ENCODE measurements around the gene KRTAP5-2.

KRTAP5-2 gene

DNA sequence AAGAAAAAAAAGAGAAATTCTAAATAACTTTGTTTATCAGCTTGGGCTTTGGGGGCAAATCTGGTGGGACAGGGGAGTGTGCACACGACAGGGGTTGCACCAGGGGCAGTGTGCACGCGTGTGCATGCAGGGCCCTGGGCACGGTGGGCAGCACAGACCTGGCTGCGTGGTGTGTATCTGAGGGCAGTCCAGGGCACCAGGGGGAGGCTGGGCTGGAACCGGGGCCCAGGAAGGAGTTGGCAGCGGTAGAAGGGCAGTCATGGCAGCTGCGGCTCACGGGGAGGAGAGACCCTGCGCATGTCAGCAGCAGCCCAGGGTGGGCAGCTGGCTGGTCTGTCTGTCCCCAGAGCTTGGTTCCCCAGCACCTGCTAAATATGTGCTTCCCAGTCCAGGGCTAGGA, 35.8 kb upstream of the KRTAP5-2 start:
- Mint-ChIP-seq H3K4me1 (ENCODE audit: low read depth) (no peaks in the 10 kb centered on the region), H3K27me3 (ENCODE audit: low read depth) (peaks cover 11% of the 10 kb centered on the region)

GRCh38 chr11:1632053-1632714, 34.1 kb upstream of the KRTAP5-2 start:
- no peak overlapping the region for H3K27ac Mint-ChIP-seq
- no peak overlapping the region for H3K4me3 Mint-ChIP-seq
- H3K36me3 Mint-ChIP-seq (ENCODE audit: low read depth): no peaks in the 10 kb centered on the region
- no peaks in the 10 kb centered on the region for H3K9me3 Mint-ChIP-seq
- DNase-seq (ENCODE audit: low spot score): no peak
- peaks cover 14% of the 10 kb centered on the region for H3K27me3 Mint-ChIP-seq (ENCODE audit: low read depth)
- no peaks in the 10 kb centered on the region for H3K4me1 Mint-ChIP-seq (ENCODE audit: low read depth)

More for the DNA sequence above, 35.8 kb upstream of the KRTAP5-2 start:
- H3K36me3 Mint-ChIP-seq (ENCODE audit: low read depth): no peaks in the 10 kb centered on the region
- H3K4me3 Mint-ChIP-seq: no peak overlapping the region
- H3K9me3 Mint-ChIP-seq: no peaks in the 10 kb centered on the region
- no peak for DNase-seq (ENCODE audit: low spot score)
- H3K27ac Mint-ChIP-seq: no peak overlapping the region

DNA sequence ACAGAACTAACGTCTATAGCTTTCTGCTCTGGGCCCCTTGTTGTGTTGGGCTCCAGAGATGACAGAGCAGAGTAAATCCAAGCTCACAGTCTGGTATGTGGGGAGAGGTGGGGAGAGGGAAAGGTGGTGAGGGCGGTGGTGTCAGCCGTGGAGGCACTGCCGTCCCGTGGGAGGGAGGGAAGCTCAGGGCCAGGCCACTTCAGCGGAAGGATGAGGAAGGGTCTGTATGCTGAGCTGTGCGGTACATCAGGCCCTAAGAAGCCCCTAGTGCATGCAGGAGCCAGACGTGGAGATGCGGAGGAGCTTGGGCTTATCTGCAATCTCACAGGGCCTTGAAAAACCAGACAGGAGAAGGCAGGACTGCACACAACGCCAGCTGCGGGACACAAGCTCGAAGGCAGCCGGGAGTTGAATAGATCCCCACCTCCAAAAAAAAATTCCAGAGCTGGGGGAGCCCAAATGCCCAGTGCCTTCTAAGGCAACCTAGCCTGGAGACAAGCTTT, 33.0 kb upstream of the KRTAP5-2 start:
- DNase-seq (ENCODE audit: low spot score): no peak
- Mint-ChIP-seq H3K4me3 (no peak overlapping the region), H3K4me1 (ENCODE audit: low read depth) (no peaks in the 10 kb centered on the region), H3K27ac (no peak overlapping the region), H3K27me3 (ENCODE audit: low read depth) (peaks cover 14% of the 10 kb centered on the region), H3K36me3 (ENCODE audit: low read depth) (no peaks in the 10 kb centered on the region), H3K9me3 (no peaks in the 10 kb centered on the region)

DNA sequence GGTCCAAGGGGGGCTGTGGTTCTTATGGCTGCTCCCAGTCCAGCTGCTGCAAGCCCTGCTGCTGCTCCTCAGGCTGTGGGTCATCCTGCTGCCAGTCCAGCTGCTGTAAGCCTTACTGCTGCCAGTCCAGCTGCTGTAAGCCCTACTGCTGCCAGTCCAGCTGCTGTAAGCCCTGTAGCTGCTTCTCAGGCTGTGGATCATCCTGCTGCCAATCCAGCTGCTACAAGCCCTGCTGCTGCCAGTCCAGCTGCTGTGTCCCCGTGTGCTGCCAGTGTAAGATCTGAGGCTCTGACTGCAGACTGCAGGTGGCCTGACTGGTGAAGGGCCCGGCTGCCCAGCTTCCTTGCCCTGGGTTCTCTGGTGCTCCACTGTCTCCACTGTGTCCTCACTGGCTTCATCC, 32.2 kb upstream of the KRTAP5-2 start:
- no peak for DNase-seq (ENCODE audit: low spot score)
- H3K4me3 Mint-ChIP-seq: no peak overlapping the region
- H3K27ac Mint-ChIP-seq: no peak overlapping the region
- H3K9me3 Mint-ChIP-seq: no peaks in the 10 kb centered on the region
- peaks cover 14% of the 10 kb centered on the region for H3K27me3 Mint-ChIP-seq (ENCODE audit: low read depth)
- H3K36me3 Mint-ChIP-seq (ENCODE audit: low read depth): no peaks in the 10 kb centered on the region
- no peaks in the 10 kb centered on the region for H3K4me1 Mint-ChIP-seq (ENCODE audit: low read depth)

GRCh38 chr11:1629326-1630185, 31.5 kb upstream of the KRTAP5-2 start, which contains the start of gene KRTAP5-5:
Gene KRTAP5-5 (plus strand): TSS chr11:1629775. CDS start chr11:1629841, 66 bp downstream.
- H3K9me3 Mint-ChIP-seq: no peaks in the 10 kb centered on the region
- DNase-seq (ENCODE audit: low spot score): no peak
- H3K27me3 Mint-ChIP-seq (ENCODE audit: low read depth): peaks cover 12% of the 10 kb centered on the region
- no peak within 1 kb of the TSS for H3K27ac Mint-ChIP-seq
- H3K4me3 Mint-ChIP-seq: no peak within 1 kb of the TSS
- H3K36me3 Mint-ChIP-seq (ENCODE audit: low read depth): no peaks in the 10 kb centered on the region
- H3K4me1 Mint-ChIP-seq (ENCODE audit: low read depth): no peaks in the 10 kb centered on the region

DNA sequence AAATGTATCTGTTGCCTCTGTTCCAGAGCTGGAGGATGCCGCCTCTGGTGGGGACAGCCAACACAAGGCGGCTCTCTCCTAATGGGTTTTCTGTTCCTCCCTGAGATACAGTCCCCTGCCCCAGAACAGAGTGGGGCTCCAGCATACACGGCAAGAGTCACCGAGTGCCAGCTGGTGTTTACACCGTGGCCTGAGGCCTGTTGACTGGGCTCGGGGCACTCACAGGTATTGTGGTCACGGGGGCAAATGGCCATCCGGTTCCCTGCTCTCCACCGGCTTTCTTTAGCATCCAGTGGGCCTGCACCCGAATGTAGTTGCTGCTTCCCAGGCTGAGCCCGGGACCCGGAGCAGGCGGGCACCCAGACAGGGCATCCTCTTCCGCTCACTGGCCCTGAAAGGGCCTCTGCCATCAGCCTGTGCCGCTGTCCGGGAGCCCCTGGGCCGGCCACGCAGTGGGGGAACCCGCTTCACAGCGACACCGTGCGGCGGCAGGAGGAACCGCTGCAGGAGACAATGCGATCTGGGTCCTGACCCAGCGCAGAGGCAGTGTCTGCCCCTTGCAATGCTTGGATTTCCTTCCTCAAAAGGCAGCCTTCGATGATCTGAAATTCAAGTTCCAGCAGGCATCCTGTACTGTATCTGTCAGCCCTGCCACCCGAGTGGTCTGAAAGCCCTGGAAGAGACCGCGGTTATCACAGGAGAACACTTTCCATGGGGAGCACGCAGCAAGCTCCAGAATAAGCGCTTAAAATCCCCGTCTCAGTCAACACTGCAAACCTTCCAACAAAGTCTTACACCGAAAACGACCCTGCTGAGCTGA, 30.6 kb upstream of the KRTAP5-2 start:
- Mint-ChIP-seq H3K36me3 (ENCODE audit: low read depth) (no peaks in the 10 kb centered on the region), H3K27ac (no peak overlapping the region), H3K27me3 (ENCODE audit: low read depth) (peaks cover 12% of the 10 kb centered on the region), H3K4me1 (ENCODE audit: low read depth) (no peaks in the 10 kb centered on the region), H3K9me3 (no peaks in the 10 kb centered on the region), H3K4me3 (no peak overlapping the region)
- DNase-seq (ENCODE audit: low spot score): peak; percentile 43

DNA sequence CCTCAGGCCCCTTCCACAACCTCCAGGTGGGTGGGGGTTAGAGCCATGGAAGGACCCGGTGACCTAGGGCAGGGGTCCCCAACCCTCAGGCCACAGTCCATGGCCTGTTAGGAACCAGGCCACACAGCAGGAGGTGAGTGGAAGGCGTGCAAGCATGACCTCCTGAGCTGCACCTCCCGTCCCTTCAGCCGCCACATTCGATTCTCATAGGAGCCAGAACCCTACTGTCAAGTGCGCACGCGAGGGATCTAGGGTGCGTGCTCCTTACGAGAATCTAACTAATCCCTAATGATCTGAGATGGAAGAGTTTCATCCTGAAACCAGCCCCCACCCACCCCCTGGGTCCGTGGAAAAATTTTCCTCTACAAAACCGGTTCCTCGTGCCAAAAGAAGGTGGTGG, 27.4 kb upstream of the KRTAP5-2 start:
- H3K36me3 Mint-ChIP-seq (ENCODE audit: low read depth): no peaks in the 10 kb centered on the region
- no peak overlapping the region for H3K27ac Mint-ChIP-seq
- H3K9me3 Mint-ChIP-seq: no peaks in the 10 kb centered on the region
- DNase-seq (ENCODE audit: low spot score): no peak
- no peak overlapping the region for H3K4me3 Mint-ChIP-seq
- peaks cover 8% of the 10 kb centered on the region for H3K27me3 Mint-ChIP-seq (ENCODE audit: low read depth)
- no peaks in the 10 kb centered on the region for H3K4me1 Mint-ChIP-seq (ENCODE audit: low read depth)

DNA sequence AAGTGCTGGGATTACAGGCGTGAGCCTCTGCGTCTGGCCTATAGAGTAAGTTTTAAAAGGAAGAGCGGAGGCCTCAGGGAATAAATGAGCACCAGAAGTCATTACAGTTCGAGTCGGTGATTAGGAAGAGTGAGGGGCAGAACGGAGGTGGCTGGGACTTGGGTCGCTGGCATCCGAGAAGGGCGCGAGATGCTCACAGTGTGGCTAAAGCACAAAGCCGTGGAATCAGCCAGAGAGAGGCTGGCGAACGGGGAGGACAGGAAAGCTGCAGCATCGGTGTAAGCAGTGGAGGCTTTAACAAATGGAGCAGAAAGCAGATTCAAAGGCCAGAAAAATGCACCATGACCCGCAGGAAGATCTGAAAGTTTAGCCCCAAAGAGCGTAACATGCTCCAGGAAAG, 26.5 kb upstream of the KRTAP5-2 start:
- no peaks in the 10 kb centered on the region for H3K9me3 Mint-ChIP-seq
- no peak overlapping the region for H3K27ac Mint-ChIP-seq
- peaks cover under 1% of the 10 kb centered on the region for H3K4me1 Mint-ChIP-seq (ENCODE audit: low read depth)
- peaks cover 7% of the 10 kb centered on the region for H3K27me3 Mint-ChIP-seq (ENCODE audit: low read depth)
- no peaks in the 10 kb centered on the region for H3K36me3 Mint-ChIP-seq (ENCODE audit: low read depth)
- DNase-seq (ENCODE audit: low spot score): no peak
- no peak overlapping the region for H3K4me3 Mint-ChIP-seq

DNA sequence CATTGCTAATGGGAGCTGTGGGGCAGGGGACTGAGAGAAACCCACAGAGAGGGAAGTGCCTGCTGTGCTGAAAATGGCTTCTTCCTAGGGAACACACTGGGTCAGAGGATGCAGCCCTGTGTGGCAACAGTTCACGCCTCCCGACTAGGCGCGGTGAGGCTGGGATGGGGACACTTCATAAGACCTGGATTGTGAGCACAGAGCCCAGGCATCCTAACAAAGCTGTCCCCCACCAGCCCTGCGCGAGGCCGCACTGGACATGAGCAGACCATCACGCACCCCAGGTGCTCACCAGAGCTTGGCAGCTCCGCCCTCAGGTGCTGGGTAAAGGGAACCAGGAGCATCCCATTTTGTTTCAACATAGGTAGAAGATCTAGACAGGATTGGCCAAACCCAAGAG, 25.6 kb upstream of the KRTAP5-2 start:
- no peaks in the 10 kb centered on the region for H3K9me3 Mint-ChIP-seq
- no peak overlapping the region for H3K4me3 Mint-ChIP-seq
- no peaks in the 10 kb centered on the region for H3K36me3 Mint-ChIP-seq (ENCODE audit: low read depth)
- no peak for DNase-seq (ENCODE audit: low spot score)
- peaks cover 3% of the 10 kb centered on the region for H3K27me3 Mint-ChIP-seq (ENCODE audit: low read depth)
- H3K27ac Mint-ChIP-seq: no peak overlapping the region
- H3K4me1 Mint-ChIP-seq (ENCODE audit: low read depth): peaks cover 5% of the 10 kb centered on the region

DNA sequence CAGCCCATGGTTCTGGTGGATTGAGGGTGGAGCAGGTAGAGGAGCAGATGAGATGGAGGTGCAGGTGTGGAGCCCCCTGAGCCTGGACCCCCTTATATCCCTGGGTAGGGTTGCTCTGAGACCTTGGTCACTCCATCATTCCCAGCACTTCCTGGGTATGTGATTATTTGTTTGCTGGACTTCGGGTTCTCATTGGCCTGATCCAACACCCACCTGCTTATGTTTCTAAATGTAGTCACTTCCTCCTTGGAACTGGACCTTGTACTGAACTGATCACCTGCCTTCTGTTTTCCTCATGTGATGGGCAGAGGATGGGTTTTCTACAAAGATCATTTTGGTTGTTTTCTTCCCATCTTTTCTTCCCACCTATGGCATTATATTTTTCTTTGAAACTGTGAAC, 24.0 kb upstream of the KRTAP5-2 start, which contains the start of gene KRTAP5-4:
KRTAP5-4 (minus strand) TSS at position 53 of the 400 bp plus-strand sequence; CDS start at position 8, 45 bp downstream.
- H3K36me3 Mint-ChIP-seq (ENCODE audit: low read depth): no peaks in the 10 kb centered on the region
- H3K27ac Mint-ChIP-seq: no peak within 1 kb of the TSS
- peaks cover 5% of the 10 kb centered on the region for H3K4me1 Mint-ChIP-seq (ENCODE audit: low read depth)
- no peak within 1 kb of the TSS for H3K4me3 Mint-ChIP-seq
- no peaks in the 10 kb centered on the region for H3K27me3 Mint-ChIP-seq (ENCODE audit: low read depth)
- no peaks in the 10 kb centered on the region for H3K9me3 Mint-ChIP-seq
- no peak for DNase-seq (ENCODE audit: low spot score)

- Mint-ChIP-seq H3K9me3 (no peaks in the 10 kb centered on the region), H3K4me3 (no peak overlapping the region), H3K4me1 (ENCODE audit: low read depth) (peaks cover 5% of the 10 kb centered on the region), H3K27me3 (ENCODE audit: low read depth) (no peaks in the 10 kb centered on the region), H3K36me3 (ENCODE audit: low read depth) (no peaks in the 10 kb centered on the region), H3K27ac (no peak overlapping the region)
- DNase-seq (ENCODE audit: low spot score): no peak
Observed at GRCh38 chr11:1619449-1619848, 21.4 kb upstream of the KRTAP5-2 start.

DNA sequence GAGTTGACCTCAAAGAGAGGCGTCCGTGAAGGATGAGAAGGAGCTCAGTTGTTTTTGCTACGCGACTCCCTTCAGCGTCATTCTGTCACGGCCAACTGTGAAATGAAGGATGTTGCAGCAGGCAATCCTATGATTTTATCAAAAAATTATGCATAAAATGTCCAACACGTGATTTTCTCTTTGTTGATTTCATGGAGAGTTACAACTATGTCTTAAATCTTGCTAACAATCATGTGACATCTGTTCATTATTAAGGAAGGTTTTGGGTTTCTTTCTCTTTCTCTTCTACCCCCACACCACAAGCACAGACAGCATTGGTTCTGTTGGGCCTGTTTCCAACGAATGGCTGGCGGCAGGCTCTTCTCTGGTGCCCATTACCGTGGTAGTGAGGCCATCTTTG, 20.1 kb upstream of the KRTAP5-2 start:
- no peak for DNase-seq (ENCODE audit: low spot score)
- H3K36me3 Mint-ChIP-seq (ENCODE audit: low read depth): no peaks in the 10 kb centered on the region
- H3K4me3 Mint-ChIP-seq: no peak overlapping the region
- H3K27ac Mint-ChIP-seq: no peak overlapping the region
- H3K4me1 Mint-ChIP-seq (ENCODE audit: low read depth): peaks cover 5% of the 10 kb centered on the region
- H3K9me3 Mint-ChIP-seq: no peaks in the 10 kb centered on the region
- H3K27me3 Mint-ChIP-seq (ENCODE audit: low read depth): no peaks in the 10 kb centered on the region

DNA sequence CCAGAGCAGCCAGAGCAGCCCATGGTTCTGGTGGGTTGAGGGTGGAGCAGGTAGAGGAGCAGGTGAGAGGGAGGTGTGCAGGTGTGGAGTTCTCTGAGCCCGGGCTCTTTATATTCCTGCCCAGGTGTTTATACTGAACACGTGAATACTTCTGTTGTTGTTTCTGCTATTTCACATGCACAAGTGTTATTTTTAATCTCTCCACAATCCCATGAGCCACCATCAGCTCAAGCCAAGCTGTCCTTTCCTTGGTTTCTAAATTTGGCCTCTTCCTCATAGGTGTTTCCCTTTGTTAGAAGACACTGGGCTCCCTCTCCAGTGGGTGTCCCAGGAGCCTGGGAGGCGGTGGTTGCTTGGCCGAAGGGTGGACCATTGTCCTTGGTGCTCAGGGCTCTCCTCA, 10.3 kb upstream of the KRTAP5-2 start, which contains the start of gene KRTAP5-3:
KRTAP5-3 (minus strand) TSS at position 101 of the 400 bp plus-strand sequence; CDS start at position 23, 78 bp downstream.
- Mint-ChIP-seq H3K4me3 (no peak within 1 kb of the TSS), H3K9me3 (no peaks in the 10 kb centered on the region), H3K27me3 (ENCODE audit: low read depth) (peaks cover 14% of the 10 kb centered on the region), H3K27ac (peak within 1 kb of the TSS; percentile 35), H3K36me3 (ENCODE audit: low read depth) (no peaks in the 10 kb centered on the region), H3K4me1 (ENCODE audit: low read depth) (peaks cover 2% of the 10 kb centered on the region)
- no peak for DNase-seq (ENCODE audit: low spot score)

Data from T-helper 2 cell treated with Interferon-gamma antibody and Interleukin-4, amounts not matched to agents 5 μg/mL and 100 μg/mL, for 36 hours (primary cell).